Fibroblast of villous mesenchyme (primary cell): ENCODE results near the gene MAPK11. TPM values are rescaled to one million over a fixed set of nuclear protein-coding genes. Genes with fewer than 3 reads are reported as not detected.
A peak's percentile ranks its signal among the peaks of the same experiment; 100 is the strongest.

Source experiments
- DNase-seq: peaks from one replicate; pipeline ENCODE4 v3.0.0-alpha.2; 2010; ENCODE audit warnings: low read depth
- H3K4me3 ChIP-seq: 2 replicates; pipeline ENCODE4 v1.5.1; 2011; ENCODE audit warnings: low read depth, mild to moderate bottlenecking, low read length
- total RNA-seq: library from RNA; depleted of rRNA; stranded (reverse); fragments of >200 nt; gene quantifications from 2 replicates; pipeline ENCODE4 v1.2.3, GENCODE V29; 2012
- TF ChIP-seq, protein P1 (sequence below): IDR thresholded peaks from 2 replicates; pipeline ENCODE4 v1.5.1; 2012; ENCODE audit warnings: low read depth, mild to moderate bottlenecking, low read length; ENCODE audit not compliant: insufficient read depth

MAPK11 gene
- total RNA-seq, 1 donor: 6.5 TPM

DNA sequence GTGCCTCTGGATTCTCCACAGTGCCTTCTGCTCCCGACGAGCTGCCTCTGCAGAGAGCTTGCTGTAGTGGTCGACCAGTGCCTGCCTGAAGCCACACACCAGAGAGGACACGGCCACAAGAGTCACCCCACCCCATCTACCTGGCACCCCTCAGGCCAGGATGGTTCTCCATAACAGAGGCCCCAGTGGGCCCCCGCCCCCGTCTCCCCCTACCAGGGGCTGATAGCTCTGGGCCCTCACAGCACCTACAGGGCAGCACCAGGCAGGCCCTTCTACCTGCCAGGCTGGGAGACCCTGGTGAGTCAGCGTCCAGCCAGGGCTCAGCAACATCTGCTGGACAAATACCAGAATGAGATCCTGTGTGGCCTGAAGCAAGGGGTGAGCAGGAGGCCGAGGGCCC lies 47.7 kb downstream of the MAPK11 start:
- TF ChIP-seq, protein P1, sequence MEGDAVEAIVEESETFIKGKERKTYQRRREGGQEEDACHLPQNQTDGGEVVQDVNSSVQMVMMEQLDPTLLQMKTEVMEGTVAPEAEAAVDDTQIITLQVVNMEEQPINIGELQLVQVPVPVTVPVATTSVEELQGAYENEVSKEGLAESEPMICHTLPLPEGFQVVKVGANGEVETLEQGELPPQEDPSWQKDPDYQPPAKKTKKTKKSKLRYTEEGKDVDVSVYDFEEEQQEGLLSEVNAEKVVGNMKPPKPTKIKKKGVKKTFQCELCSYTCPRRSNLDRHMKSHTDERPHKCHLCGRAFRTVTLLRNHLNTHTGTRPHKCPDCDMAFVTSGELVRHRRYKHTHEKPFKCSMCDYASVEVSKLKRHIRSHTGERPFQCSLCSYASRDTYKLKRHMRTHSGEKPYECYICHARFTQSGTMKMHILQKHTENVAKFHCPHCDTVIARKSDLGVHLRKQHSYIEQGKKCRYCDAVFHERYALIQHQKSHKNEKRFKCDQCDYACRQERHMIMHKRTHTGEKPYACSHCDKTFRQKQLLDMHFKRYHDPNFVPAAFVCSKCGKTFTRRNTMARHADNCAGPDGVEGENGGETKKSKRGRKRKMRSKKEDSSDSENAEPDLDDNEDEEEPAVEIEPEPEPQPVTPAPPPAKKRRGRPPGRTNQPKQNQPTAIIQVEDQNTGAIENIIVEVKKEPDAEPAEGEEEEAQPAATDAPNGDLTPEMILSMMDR: no peak

DNA sequence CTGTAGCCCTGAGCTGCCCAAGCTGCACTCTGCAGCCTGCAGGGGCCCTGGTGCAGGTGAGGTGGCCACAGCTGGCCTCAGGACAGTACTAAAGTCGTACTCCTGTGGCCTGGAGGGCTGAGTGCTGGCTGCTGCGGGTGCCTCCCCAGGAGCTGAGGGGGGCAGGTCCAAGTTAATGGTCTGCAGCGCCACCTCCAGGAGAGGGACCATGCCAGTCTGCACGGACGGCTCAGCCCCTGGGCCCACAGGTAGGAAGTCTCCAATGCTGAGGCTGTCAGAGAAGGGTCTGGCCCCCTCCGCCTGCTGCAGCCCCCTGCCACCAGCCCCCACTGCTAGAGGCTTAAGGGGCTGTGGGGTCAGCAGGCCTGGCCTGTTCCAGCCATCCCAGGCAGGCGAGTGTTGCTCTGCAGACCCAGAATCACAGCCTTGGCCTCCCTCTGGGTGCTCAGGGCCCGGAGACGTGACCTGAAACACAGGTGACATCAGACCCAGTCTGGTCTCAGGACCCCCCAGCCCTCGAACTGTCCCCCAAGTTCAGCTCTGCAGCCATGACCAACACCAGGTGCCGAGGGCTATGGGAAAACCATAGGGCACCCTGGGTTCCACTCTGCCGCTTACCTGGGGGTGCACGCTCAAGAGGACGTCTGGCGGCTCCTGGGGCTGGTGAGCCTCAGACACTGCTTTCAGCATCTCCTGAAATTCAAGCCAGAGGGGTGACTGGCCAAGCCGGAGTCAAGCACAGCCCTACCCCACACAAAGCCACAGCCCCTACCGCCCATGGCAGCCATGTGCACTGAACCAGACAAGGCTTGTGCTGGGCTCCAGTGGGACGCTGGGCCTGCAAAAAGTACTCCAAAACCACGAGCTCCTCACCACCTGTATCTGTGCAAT lies 48.5 kb downstream of the MAPK11 start:
- TF ChIP-seq, protein P1: no peak
- DNase-seq: no peak
- H3K4me3 ChIP-seq: no peak overlapping the region

More for the DNA sequence above, 47.7 kb downstream of the MAPK11 start:
- no peak overlapping the region for H3K4me3 ChIP-seq
- DNase-seq: no peak

DNA sequence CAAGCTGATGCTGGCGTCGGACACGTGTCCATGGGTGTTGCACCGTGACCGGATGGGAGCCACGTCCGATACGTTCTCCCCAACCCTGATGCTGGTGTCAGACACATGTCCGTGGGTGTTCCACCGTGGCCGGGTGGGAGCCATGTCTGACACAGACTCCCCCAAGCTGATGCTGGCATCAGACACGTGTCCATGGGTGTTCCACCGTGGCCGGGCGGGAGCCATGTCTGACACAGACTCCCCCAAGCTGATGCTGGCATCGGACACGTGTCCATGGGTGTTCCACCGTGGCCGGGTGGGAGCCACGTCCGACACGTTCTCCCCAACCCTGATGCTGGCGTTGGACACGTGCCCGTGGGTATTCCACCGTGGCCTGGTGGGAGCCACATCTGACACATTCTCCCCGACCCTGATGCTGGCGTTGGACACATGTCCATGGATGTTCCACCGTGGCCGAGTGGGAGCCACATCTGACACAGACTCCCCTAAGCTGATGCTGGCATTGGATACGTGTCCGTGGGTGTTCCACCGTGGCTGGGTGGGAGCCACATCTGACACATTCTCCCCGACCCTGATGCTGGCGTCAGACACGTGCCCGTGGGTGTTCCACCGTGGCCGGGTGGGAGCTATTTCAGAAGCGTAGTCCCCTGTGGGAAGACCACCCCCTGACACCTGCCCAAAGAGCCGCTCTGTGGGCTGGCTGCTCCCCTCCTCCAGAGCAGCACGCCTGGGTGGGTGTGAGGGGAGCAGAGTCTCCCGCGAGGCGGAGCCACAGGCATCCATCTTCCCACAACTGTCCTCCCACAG lies 49.4 kb downstream of the MAPK11 start:
- no peak overlapping the region for H3K4me3 ChIP-seq
- DNase-seq: no peak
- TF ChIP-seq, protein P1: no peak

DNA sequence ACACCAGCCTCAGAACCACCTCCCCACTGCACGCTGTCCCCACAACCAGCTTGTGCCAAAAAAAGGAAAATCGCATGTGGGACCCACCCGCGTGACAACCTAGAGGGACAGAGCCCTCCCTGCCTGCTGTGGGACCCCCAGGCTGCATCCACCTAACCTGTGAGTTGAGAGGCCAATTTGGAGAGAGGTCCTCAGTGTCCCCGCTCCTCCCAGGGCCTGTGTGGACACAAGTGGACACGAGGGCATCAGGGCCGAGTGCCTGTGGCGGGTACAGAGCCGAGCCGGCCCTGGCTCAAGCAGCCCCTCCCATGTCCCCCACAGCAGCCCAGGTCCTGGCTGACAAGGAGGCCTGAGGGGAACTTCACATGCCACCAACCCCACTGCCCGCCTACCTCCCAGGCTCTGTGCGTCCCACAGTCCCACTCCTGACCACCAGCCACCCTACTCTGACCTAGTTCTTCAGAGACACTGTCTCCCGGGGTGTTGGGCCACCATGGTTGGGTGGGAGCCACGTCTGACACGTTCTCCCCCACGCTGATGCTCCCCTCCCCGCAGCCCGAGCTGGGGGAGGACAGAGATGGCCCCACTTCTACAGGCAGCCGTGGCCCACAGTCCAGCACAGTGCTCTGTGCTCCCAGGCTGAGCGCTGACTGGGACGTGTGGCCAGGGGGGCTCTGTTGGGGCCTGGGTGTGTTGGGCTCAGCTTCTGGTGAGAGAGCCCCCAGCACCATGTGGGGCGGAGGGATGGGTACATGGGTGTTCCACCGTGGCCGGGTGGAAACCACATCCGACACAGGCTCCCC lies 50.2 kb downstream of the MAPK11 start:
- TF ChIP-seq, protein P1: no peak
- DNase-seq: no peak
- H3K4me3 ChIP-seq: no peak overlapping the region

DNA sequence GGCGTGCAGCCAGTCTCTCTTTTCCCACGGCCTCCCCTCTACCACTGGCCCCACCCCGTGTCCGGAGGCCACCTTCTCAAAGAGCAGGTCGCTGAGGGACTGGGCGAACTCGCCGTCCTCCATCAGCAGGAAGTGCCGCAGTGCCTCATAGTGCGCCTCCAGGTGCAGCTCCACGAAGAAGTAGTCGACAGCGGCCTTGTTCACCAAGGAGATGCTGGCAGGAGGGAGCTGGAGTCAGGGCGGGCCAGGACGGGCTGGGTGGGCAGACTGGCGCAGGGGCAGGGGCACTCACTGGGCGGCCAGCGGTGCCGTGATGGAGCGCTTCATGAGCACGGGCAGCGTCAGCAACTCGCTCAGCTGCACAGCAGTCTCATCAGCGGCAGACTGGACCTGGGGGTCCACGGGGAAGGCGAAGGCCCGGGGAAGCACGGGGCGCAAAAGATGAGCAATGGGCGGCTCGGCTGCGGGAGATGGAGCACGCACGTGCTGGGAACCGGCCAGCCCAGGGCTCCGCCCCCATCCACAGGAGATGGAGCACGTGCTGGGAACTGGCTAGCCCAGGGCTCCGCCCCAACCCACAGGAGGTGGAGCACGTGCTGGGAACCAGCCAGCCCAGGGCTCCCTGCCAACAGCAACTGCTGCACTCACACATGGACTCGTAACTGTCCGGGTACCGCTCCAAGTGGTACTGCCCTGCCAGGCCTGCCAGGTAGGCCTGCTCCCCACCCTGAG lies 51.0 kb downstream of the MAPK11 start:
- no peak overlapping the region for H3K4me3 ChIP-seq
- DNase-seq: peak; percentile 81
- TF ChIP-seq, protein P1: no peak
